Measurements from ENCODE around the gene CD70.

DNA sequence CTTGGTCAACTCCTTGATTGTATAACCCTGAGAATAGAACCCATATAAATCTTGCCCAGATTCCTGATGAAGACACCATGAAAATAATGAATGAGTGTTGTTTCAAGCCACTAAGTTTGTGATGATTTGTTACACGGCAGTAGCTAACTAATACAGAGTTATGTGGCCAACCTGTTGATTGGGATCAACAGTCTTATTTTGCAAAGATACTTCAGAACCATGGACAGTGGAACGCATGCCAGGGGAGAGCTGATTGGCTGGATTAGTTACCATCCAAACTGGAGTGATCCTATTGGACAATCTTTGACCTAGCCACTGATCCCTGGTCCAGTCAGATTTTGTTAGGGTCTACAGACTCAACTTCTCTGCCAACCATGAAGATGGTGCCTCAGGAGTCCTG lies 26.6 kb downstream of the CD70 start:
- TF ChIP-seq ZBTB8A (tag by site-specific recombination; IDR thresholded peaks at IDR 0.05), result no peak
- no peak for TF ChIP-seq ZNF335 (tag by site-specific recombination; conservative IDR thresholded peaks at IDR 0.05)
- TF ChIP-seq, protein P1, sequence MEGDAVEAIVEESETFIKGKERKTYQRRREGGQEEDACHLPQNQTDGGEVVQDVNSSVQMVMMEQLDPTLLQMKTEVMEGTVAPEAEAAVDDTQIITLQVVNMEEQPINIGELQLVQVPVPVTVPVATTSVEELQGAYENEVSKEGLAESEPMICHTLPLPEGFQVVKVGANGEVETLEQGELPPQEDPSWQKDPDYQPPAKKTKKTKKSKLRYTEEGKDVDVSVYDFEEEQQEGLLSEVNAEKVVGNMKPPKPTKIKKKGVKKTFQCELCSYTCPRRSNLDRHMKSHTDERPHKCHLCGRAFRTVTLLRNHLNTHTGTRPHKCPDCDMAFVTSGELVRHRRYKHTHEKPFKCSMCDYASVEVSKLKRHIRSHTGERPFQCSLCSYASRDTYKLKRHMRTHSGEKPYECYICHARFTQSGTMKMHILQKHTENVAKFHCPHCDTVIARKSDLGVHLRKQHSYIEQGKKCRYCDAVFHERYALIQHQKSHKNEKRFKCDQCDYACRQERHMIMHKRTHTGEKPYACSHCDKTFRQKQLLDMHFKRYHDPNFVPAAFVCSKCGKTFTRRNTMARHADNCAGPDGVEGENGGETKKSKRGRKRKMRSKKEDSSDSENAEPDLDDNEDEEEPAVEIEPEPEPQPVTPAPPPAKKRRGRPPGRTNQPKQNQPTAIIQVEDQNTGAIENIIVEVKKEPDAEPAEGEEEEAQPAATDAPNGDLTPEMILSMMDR (tag by site-specific recombination; IDR thresholded peaks at IDR 0.05), result no peak
- peak; percentile 56 for TF ChIP-seq SETDB1 (IDR thresholded peaks at IDR 0.05; ENCODE audit: insufficient read length, low read length)
- TF ChIP-seq ZNF510 (tag by site-specific recombination; IDR thresholded peaks at IDR 0.05; ENCODE audit: insufficient replicate concordance), result no peak
